WI38 (cell line): Measurements from ENCODE around the gene MRPS24.
"Not testable (repeated sequence)": the region's sequence is repeated elsewhere in the genome, so short reads cannot be mapped to it uniquely, and the experiment has no call there.

Experiments
- H3K4me3 ChIP-seq: 2 replicates; pipeline ENCODE4 v1.5.1; 2011; ENCODE audit warnings: low read depth, mild to moderate bottlenecking, control low read depth, low read length
- TF ChIP-seq, protein P1 (sequence below): IDR thresholded peaks from 2 replicates; pipeline ENCODE4 v1.5.1; 2012; ENCODE audit warnings: low read depth, mild to moderate bottlenecking, control low read depth, low read length

MRPS24 gene

DNA sequence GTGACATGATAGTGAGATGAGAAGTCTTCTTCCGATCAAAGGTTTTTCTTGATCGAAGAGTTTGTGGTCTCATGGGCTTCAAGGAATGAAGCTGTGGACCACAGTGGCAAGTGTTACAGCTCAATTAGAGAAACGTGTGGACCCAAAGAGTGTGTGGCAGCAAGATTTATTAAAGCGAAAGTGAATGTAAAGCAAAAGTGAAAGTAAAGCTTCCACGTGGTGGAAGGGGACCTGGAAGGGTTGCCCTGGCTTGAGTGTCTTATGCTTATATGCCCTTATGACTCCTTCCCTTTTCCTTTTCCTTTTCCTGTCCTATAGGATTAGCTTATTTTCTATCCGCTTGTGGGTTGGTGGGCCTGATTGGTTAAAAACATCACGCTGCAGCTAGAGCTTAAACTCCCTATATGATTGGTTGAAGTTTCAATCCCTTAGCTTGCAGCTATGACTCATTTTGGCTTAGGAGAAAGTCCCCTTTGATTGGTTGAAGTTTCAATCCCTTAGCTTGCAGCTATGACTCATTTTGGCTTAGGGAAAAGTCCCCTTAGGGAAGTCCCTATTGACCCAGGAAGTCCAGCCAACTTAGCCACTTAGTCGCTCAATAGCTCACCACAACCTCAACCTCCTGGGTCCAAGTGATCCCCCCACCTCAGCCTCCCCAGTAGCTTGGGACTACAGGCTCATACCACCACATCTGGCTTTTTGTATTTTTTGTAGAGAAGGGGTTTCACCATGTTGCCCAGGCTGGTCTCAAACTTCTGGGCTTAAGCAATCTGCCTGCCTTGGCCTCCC lies 34.7 kb downstream of the MRPS24 start:
- no peak overlapping the region for H3K4me3 ChIP-seq
- TF ChIP-seq, protein P1, sequence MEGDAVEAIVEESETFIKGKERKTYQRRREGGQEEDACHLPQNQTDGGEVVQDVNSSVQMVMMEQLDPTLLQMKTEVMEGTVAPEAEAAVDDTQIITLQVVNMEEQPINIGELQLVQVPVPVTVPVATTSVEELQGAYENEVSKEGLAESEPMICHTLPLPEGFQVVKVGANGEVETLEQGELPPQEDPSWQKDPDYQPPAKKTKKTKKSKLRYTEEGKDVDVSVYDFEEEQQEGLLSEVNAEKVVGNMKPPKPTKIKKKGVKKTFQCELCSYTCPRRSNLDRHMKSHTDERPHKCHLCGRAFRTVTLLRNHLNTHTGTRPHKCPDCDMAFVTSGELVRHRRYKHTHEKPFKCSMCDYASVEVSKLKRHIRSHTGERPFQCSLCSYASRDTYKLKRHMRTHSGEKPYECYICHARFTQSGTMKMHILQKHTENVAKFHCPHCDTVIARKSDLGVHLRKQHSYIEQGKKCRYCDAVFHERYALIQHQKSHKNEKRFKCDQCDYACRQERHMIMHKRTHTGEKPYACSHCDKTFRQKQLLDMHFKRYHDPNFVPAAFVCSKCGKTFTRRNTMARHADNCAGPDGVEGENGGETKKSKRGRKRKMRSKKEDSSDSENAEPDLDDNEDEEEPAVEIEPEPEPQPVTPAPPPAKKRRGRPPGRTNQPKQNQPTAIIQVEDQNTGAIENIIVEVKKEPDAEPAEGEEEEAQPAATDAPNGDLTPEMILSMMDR, result no peak

DNA sequence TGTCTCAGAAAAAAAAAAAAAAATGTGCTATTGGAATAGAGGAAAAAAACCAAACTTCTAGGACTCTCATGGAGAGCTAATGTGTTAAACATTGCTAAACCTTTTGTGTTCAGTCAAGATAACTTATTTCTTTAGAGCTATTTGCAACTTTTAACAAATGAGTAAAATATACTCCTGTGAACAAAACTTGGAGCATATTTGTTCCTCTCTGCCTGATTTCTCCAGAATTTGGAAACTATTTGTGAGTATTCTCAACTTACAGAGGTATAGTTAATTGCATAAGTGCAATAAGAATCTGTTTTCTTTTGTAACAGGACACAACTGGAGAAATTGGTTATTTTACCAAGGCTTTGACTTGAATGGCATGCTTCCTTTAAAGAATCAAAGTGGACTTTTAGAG lies 38.4 kb downstream of the MRPS24 start:
- H3K4me3 ChIP-seq, result not testable (repeated sequence)

DNA sequence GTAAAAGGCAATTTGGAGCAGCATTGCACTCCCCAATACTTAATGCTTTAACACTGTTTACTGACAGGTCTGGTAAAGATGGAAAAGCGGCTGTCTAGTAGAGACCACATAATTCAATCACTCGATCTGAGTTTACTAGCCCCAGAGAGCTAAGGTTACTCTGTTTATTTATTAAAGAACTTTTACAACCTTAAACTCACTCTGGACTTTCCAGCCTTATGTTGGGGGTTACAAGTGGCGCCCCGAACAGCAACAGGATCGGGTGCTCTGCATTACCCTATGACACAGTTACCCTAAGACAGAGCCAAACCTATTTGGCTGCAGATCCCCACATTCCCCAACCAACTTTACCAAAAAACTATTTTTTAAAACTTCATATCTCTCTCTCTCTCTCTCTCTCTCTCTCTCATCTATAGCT lies 43.9 kb downstream of the MRPS24 start:
- H3K4me3 ChIP-seq, result no peak overlapping the region
- TF ChIP-seq, protein P1, result no peak

DNA sequence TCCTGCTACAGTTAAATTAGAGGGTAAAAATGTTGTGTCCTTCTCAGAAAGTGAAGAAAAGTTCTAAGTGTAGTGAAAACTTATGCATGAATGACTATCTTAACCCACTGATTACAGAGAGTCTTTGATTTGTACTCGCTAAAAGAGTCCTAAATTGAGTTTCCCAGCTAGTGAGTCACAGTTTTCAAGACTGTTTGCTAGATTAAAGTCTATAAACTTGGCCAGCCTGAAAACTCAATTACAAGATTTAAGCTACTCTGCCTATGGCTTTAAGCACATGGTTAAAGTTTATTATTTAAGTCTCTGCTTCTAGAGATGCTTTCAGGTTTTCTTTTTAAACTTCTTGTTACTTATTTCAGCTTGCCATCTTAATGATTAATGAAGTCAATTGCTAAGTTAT lies 44.4 kb downstream of the MRPS24 start:
- TF ChIP-seq, protein P1, result no peak
- H3K4me3 ChIP-seq, result no peak overlapping the region

DNA sequence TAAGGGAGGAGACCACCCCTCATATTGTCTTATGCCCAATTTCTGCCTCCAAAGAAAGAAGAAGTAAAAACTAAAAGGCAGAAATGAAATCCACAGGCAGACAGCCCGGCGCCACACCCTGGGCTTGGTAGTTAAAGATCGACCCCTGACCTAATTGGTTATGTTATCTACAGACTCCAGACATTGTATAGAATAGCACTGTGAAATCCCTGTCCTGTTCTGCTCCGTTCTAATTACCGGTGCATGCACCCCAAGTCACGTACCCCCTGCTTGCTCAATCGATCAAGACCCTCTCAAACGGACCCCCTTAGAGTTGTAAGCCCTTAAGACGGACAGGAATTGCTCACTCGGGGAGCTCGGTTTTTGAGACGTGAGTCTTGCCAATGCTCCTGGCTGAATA lies 44.8 kb downstream of the MRPS24 start:
- not testable (repeated sequence) for H3K4me3 ChIP-seq

DNA sequence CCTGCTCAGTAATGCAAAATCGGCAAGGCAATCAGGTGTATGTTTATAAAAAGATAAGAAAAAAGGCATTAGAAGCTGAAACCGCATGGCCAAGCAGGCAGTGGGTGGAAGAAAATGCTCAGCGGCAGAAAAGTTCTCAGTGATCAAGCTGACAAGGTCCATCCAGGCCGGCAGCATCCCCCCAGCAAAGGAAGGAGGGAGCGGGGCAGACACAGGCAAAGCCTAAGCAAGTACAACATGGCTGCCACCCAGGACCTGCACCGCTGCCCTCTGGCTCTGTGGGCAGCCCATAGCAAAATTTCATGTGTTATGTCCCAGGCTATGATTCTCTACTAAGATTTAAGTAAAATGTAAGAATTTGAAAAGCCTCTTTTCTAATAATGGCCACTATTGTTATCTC lies 45.4 kb downstream of the MRPS24 start:
- H3K4me3 ChIP-seq, result no peak overlapping the region
- TF ChIP-seq, protein P1, result no peak

DNA sequence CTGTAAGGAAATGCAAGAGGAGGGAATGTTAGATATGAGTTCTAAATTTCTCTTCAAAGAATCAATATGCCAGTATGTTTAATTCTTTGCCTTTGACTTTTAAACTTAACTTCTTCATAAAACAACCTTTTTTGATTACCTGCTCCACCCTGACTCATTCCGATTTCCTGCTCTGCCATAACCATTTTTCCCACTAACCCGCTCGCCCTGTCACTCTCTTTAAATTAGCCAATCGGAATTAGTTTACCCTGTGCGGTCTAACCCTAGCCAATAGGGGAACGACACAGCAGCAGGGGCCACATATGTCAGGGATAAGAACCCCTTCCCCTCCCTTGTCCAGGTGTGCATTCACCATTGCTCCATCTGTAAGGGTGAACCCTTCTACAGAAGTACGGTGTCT lies 45.9 kb downstream of the MRPS24 start:
- H3K4me3 ChIP-seq, result not testable (repeated sequence)
